OCI-LY3 (cell line): ENCODE data around the gene EIF4EBP2.

Experiments used
- CTCF ChIP-seq: fragments of 200-600, 300-600 bp; sonication (generic); IDR thresholded peaks from 2 replicates; pipeline ENCODE4 v1.5.1; 2014; ENCODE audit warnings: antibody characterized with exemption, low read length, low read depth
- EZH2phosphoT487 ChIP-seq: fragments of 200-600 bp; shearing (Covaris generic); IDR thresholded peaks from 2 replicates; pipeline ENCODE4 v1.6.1; 2018; ENCODE audit warnings: antibody characterized with exemption, mixed run types, low read depth

- TF ChIP-seq CTCF (no peak), EZH2phosphoT487 (no peak)
These were observed 386 bp upstream of the EIF4EBP2 start for GRCh38 chr10:70403483-70404035.
